ENCODE results near the gene UTP15.

DNA sequence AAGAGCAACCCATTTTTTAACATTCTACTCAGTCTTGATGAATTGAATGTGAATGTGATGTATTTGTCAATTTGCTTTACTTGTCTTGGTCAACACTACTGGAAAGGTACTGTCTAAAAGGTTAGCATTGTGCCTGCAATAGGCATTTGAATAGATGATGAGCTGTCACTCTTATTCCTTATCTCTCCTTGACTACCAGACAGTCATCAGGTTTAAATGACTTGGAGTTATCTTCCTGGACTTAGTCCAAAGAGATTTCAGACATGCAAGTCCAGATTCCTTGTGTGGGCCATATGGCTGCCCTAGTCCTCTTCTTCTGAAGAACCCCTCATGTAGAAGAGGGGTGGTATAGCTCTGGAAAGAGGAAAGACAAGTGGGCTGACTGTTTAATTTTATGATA lies 65.2 kb downstream of the UTP15 start:
- TF ChIP-seq, protein P1, sequence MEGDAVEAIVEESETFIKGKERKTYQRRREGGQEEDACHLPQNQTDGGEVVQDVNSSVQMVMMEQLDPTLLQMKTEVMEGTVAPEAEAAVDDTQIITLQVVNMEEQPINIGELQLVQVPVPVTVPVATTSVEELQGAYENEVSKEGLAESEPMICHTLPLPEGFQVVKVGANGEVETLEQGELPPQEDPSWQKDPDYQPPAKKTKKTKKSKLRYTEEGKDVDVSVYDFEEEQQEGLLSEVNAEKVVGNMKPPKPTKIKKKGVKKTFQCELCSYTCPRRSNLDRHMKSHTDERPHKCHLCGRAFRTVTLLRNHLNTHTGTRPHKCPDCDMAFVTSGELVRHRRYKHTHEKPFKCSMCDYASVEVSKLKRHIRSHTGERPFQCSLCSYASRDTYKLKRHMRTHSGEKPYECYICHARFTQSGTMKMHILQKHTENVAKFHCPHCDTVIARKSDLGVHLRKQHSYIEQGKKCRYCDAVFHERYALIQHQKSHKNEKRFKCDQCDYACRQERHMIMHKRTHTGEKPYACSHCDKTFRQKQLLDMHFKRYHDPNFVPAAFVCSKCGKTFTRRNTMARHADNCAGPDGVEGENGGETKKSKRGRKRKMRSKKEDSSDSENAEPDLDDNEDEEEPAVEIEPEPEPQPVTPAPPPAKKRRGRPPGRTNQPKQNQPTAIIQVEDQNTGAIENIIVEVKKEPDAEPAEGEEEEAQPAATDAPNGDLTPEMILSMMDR (IDR thresholded peaks at IDR 0.05) = no peak
- no peak for TF ChIP-seq EP300 (IDR thresholded peaks at IDR 0.05)

All from stomach (tissue), 4 donors.